Stimulated activated CD4-positive, alpha-beta T cell treated with anti-CD3 and anti-CD28 coated beads, Interleukin-12 subunit alpha, Interleukin-12 subunit beta, amount 100 ng/mL, for 24 hours (primary cell): ENCODE results near the gene SCNN1G.

Experiments
- DNase-seq, 2 experiments: peaks; one replicate each; pipeline ENCODE4 v3.0.0-alpha.2; 2020; ENCODE audit warnings: low read depth in 2 of 2

Gene SCNN1G

GRCh38 chr16:23196539-23196938, 14.0 kb downstream of the SCNN1G start:
- DNase-seq = no peak

- no peak for DNase-seq
Observed at GRCh38 chr16:23202166-23202565, 19.6 kb downstream of the SCNN1G start.

GRCh38 chr16:23206986-23207385, 24.4 kb downstream of the SCNN1G start:
- no peak for DNase-seq

GRCh38 chr16:23207485-23207884, 24.9 kb downstream of the SCNN1G start:
- no peak for DNase-seq

GRCh38 chr16:23209606-23210005, 27.1 kb downstream of the SCNN1G start:
- DNase-seq = no peak

GRCh38 chr16:23213831-23214230, 31.3 kb downstream of the SCNN1G start:
- DNase-seq = no peak

GRCh38 chr16:23214796-23215195, 32.3 kb downstream of the SCNN1G start:
- DNase-seq = no peak

- DNase-seq = no peak
Observed at GRCh38 chr16:23215435-23215834, 32.9 kb downstream of the SCNN1G start.

- no peak for DNase-seq
Observed at GRCh38 chr16:23216658-23217246, 34.2 kb downstream of the SCNN1G start.

GRCh38 chr16:23217646-23218045, 35.1 kb downstream of the SCNN1G start:
- no peak for DNase-seq

GRCh38 chr16:23222929-23223328, 40.4 kb downstream of the SCNN1G start:
- DNase-seq = no peak

- no peak for DNase-seq
Observed at GRCh38 chr16:23223368-23223767, 40.8 kb downstream of the SCNN1G start.

- no peak for DNase-seq
Observed at GRCh38 chr16:23225109-23225508, 42.6 kb downstream of the SCNN1G start.

GRCh38 chr16:23225634-23226033, 43.1 kb downstream of the SCNN1G start:
- no peak for DNase-seq

- DNase-seq = no peak
Observed at GRCh38 chr16:23227529-23227928, 45.0 kb downstream of the SCNN1G start.

- no peak for DNase-seq
Observed at GRCh38 chr16:23229714-23230113, 47.2 kb downstream of the SCNN1G start.

GRCh38 chr16:23232806-23233205, 50.3 kb downstream of the SCNN1G start:
- no peak for DNase-seq

- no peak for DNase-seq
Observed at GRCh38 chr16:23235176-23235575, 52.6 kb downstream of the SCNN1G start.

GRCh38 chr16:23236983-23237382, 54.4 kb downstream of the SCNN1G start:
- no peak for DNase-seq

- no peak for DNase-seq
Observed at GRCh38 chr16:23240994-23241393, 58.4 kb downstream of the SCNN1G start.

GRCh38 chr16:23244122-23244521, 61.6 kb downstream of the SCNN1G start:
- DNase-seq = no peak

GRCh38 chr16:23245268-23245667, 62.7 kb downstream of the SCNN1G start:
- no peak for DNase-seq

GRCh38 chr16:23248261-23249194, 66.0 kb downstream of the SCNN1G start:
- DNase-seq = no peak
